Neural cell (in vitro differentiated cells): Measurements from ENCODE around the gene ZNF653. TPM values are rescaled to one million over a fixed set of nuclear protein-coding genes. Genes with fewer than 3 reads are reported as not detected.

Experiments used
- H2AFZ ChIP-seq: fragments of 200-600, 300-800 bp; sonication (generic), shearing (Covaris generic); 2 replicates; pipeline ENCODE4 v1.6.0; 2014; ENCODE audit warnings: low read depth, mild to moderate bottlenecking, antibody characterized with exemption, low read length, moderate library complexity
- H3F3A ChIP-seq: fragments of 200-600 bp; shearing (Covaris generic); 2 replicates; pipeline ENCODE4 v1.6.1; 2016; ENCODE audit warnings: mild to moderate bottlenecking, moderate library complexity, mixed read lengths, antibody characterized with exemption, low read length; ENCODE audit not compliant: insufficient read depth, poor library complexity, severe bottlenecking
- H3K27ac ChIP-seq: fragments of 200-600, 300-800 bp; sonication (generic), shearing (Covaris generic); 2 replicates; pipeline ENCODE4 v1.5.1; 2014; ENCODE audit warnings: mild to moderate bottlenecking, low read length, moderate library complexity
- H3K27me3 ChIP-seq: fragments of 300-800, 200-600 bp; sonication (generic), shearing (Covaris generic); 2 replicates; pipeline ENCODE4 v1.6.0; 2014; ENCODE audit warnings: mild to moderate bottlenecking, low read depth, low read length, moderate library complexity; ENCODE audit not compliant: insufficient read depth
- H3K36me3 ChIP-seq: fragments of 300-800, 200-600 bp; sonication (generic), shearing (Covaris generic); 2 replicates; pipeline ENCODE4 v1.5.1; 2014; ENCODE audit warnings: mild to moderate bottlenecking, antibody characterized with exemption, low read length, moderate library complexity; ENCODE audit not compliant: insufficient read depth
- H3K4me2 ChIP-seq: fragments of 300-800, 200-600 bp; sonication (generic), shearing (Covaris generic); 2 replicates; pipeline ENCODE4 v1.6.0; 2014; ENCODE audit warnings: mild to moderate bottlenecking, low read length
- H3K4me3 ChIP-seq: fragments of 300-800, 200-600 bp; sonication (generic), shearing (Covaris generic); 2 replicates; pipeline ENCODE4 v1.5.1; 2014; ENCODE audit warnings: mild to moderate bottlenecking, low read length, moderate library complexity
- H3K79me2 ChIP-seq: fragments of 200-600 bp; shearing (Covaris generic); replicated peaks from 2 replicates; pipeline ENCODE4 v1.6.0; 2014; ENCODE audit warnings: mild to moderate bottlenecking, low read length, moderate library complexity; ENCODE audit not compliant: insufficient read depth
- H3K9ac ChIP-seq: fragments of 300-800, 200-600 bp; sonication (generic), shearing (Covaris generic); 2 replicates; pipeline ENCODE4 v1.6.1; 2016; ENCODE audit warnings: mild to moderate bottlenecking, low read length, mixed read lengths
- H3K9me2 ChIP-seq: fragments of 200-600 bp; shearing (Covaris generic); 2 replicates; pipeline ENCODE4 v1.6.1; 2016; ENCODE audit warnings: mild to moderate bottlenecking, low read length, mixed read lengths; ENCODE audit not compliant: insufficient read depth
- H3K9me3 ChIP-seq: fragments of 200-600, 300-800 bp; sonication (generic), shearing (Covaris generic); 2 replicates; pipeline ENCODE4 v1.6.1; 2016; ENCODE audit warnings: mild to moderate bottlenecking, mixed run types, low read length, moderate library complexity, mixed read lengths
- H4K20me1 ChIP-seq: fragments of 200-600 bp; shearing (Covaris generic); 2 replicates; pipeline ENCODE4 v1.6.1; 2016; ENCODE audit warnings: mild to moderate bottlenecking, mixed run types; ENCODE audit not compliant: insufficient read depth
- EP300 ChIP-seq: fragments of 450-650 bp; conservative IDR thresholded peaks from 2 replicates; pipeline ENCODE4 v1.6.1; 2014; ENCODE audit warnings: antibody characterized with exemption, mild to moderate bottlenecking, moderate library complexity; ENCODE audit not compliant: poor library complexity, severe bottlenecking
- EZH2 ChIP-seq: fragments of 200-600, 300-800 bp; shearing (Covaris generic), sonication (generic); IDR thresholded peaks from 2 replicates; pipeline ENCODE4 v1.6.1; 2014; ENCODE audit warnings: antibody characterized with exemption, low read length, borderline replicate concordance, mild to moderate bottlenecking; ENCODE audit not compliant: insufficient read depth, poor library complexity, severe bottlenecking
- MXI1 ChIP-seq: fragments of 450-650 bp; conservative IDR thresholded peaks from 2 replicates; pipeline ENCODE4 v1.6.1; 2014; ENCODE audit warnings: antibody characterized with exemption, mild to moderate bottlenecking; ENCODE audit not compliant: poor library complexity, severe bottlenecking
- POLR2AphosphoS5 ChIP-seq: IDR thresholded peaks from 2 replicates; pipeline ENCODE4 v1.6.1; 2012
- RAD21 ChIP-seq: fragments of 450-650 bp; conservative IDR thresholded peaks from 2 replicates; pipeline ENCODE4 v1.6.1; 2014; ENCODE audit warnings: antibody characterized with exemption, mild to moderate bottlenecking, moderate library complexity
- SMC3 ChIP-seq: fragments of 450-650 bp; conservative IDR thresholded peaks from 2 replicates; pipeline ENCODE4 v1.6.1; 2014; ENCODE audit warnings: antibody characterized with exemption, mild to moderate bottlenecking, moderate library complexity; ENCODE audit not compliant: poor library complexity
- TAF1 ChIP-seq: IDR thresholded peaks from 2 replicates; pipeline ENCODE4 v1.6.1; 2012; ENCODE audit warnings: low read depth
- polyA plus RNA-seq: library from polyadenylated mRNA; depleted of rRNA; stranded (reverse); fragments of >200 nt; gene quantifications from 2 replicates; pipeline ENCODE4 v1.2.3, GENCODE V29; 2014
- TF ChIP-seq, protein P1 (sequence below): IDR thresholded peaks from 2 replicates; pipeline ENCODE4 v1.6.1; 2012; ENCODE audit warnings: borderline replicate concordance
- TF ChIP-seq, protein P2 (sequence below): fragments of 450-650 bp; IDR thresholded peaks from 2 replicates; pipeline ENCODE4 v1.5.1; 2014; ENCODE audit warnings: antibody characterized with exemption, mild to moderate bottlenecking, moderate library complexity; ENCODE audit not compliant: poor library complexity, severe bottlenecking

ZNF653 gene
- polyA plus RNA-seq, 1 donor from 2014 or later = 16.5 TPM

GRCh38 chr19:11540645-11541044, 35.0 kb upstream of the ZNF653 start:
- Histone ChIP-seq H2AFZ (no peak overlapping the region), H3K27me3 (no peaks in the 10 kb centered on the region)

GRCh38 chr19:11539495-11540365, 34.1 kb upstream of the ZNF653 start:
- Histone ChIP-seq H3K9me3 (no peaks in the 10 kb centered on the region), H3K27me3 (no peaks in the 10 kb centered on the region), H2AFZ (no peak overlapping the region), H3K9me2 (no peaks in the 10 kb centered on the region), H4K20me1 (no peaks in the 10 kb centered on the region), H3K27ac (no peak overlapping the region), H3K79me2 (no peaks in the 10 kb centered on the region), H3K36me3 (no peaks in the 10 kb centered on the region), H3F3A (no peaks in the 10 kb centered on the region), H3K4me3 (no peak overlapping the region), H3K9ac (peak overlapping the region; percentile 12), H3K4me2 (no peak overlapping the region)
- TF ChIP-seq EP300 (no peak), MXI1 (no peak), TAF1 (no peak), SMC3 (no peak), POLR2AphosphoS5 (no peak), EZH2 (no peak), RAD21 (no peak)
- TF ChIP-seq, protein P1, sequence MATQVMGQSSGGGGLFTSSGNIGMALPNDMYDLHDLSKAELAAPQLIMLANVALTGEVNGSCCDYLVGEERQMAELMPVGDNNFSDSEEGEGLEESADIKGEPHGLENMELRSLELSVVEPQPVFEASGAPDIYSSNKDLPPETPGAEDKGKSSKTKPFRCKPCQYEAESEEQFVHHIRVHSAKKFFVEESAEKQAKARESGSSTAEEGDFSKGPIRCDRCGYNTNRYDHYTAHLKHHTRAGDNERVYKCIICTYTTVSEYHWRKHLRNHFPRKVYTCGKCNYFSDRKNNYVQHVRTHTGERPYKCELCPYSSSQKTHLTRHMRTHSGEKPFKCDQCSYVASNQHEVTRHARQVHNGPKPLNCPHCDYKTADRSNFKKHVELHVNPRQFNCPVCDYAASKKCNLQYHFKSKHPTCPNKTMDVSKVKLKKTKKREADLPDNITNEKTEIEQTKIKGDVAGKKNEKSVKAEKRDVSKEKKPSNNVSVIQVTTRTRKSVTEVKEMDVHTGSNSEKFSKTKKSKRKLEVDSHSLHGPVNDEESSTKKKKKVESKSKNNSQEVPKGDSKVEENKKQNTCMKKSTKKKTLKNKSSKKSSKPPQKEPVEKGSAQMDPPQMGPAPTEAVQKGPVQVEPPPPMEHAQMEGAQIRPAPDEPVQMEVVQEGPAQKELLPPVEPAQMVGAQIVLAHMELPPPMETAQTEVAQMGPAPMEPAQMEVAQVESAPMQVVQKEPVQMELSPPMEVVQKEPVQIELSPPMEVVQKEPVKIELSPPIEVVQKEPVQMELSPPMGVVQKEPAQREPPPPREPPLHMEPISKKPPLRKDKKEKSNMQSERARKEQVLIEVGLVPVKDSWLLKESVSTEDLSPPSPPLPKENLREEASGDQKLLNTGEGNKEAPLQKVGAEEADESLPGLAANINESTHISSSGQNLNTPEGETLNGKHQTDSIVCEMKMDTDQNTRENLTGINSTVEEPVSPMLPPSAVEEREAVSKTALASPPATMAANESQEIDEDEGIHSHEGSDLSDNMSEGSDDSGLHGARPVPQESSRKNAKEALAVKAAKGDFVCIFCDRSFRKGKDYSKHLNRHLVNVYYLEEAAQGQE = no peak
- TF ChIP-seq, protein P2, sequence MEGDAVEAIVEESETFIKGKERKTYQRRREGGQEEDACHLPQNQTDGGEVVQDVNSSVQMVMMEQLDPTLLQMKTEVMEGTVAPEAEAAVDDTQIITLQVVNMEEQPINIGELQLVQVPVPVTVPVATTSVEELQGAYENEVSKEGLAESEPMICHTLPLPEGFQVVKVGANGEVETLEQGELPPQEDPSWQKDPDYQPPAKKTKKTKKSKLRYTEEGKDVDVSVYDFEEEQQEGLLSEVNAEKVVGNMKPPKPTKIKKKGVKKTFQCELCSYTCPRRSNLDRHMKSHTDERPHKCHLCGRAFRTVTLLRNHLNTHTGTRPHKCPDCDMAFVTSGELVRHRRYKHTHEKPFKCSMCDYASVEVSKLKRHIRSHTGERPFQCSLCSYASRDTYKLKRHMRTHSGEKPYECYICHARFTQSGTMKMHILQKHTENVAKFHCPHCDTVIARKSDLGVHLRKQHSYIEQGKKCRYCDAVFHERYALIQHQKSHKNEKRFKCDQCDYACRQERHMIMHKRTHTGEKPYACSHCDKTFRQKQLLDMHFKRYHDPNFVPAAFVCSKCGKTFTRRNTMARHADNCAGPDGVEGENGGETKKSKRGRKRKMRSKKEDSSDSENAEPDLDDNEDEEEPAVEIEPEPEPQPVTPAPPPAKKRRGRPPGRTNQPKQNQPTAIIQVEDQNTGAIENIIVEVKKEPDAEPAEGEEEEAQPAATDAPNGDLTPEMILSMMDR = no peak

More at GRCh38 chr19:11540645-11541044, 35.0 kb upstream of the ZNF653 start:
- no peaks in the 10 kb centered on the region for H3K36me3 ChIP-seq
- H3K4me2 ChIP-seq = no peak overlapping the region
- no peak overlapping the region for H3K4me3 ChIP-seq
- H3F3A ChIP-seq = no peaks in the 10 kb centered on the region
- no peaks in the 10 kb centered on the region for H3K9me2 ChIP-seq
- no peak overlapping the region for H3K27ac ChIP-seq
- H3K9me3 ChIP-seq = no peaks in the 10 kb centered on the region
- no peaks in the 10 kb centered on the region for H4K20me1 ChIP-seq
- no peaks in the 10 kb centered on the region for H3K79me2 ChIP-seq
- no peak overlapping the region for H3K9ac ChIP-seq
- TF ChIP-seq RAD21 = no peak
- TF ChIP-seq, protein P1 = no peak
- no peak for TF ChIP-seq POLR2AphosphoS5
- TF ChIP-seq EZH2 = no peak
- no peak for TF ChIP-seq TAF1
- TF ChIP-seq MXI1 = no peak
- no peak for TF ChIP-seq SMC3
- TF ChIP-seq EP300 = no peak
- TF ChIP-seq, protein P2 = no peak
